Measurements from ENCODE around the gene FOXP1. TPM values are rescaled to one million over a fixed set of nuclear protein-coding genes. Genes with fewer than 3 reads are reported as not detected.

The FOXP1 gene
- total RNA-seq, 1 experiment from 2014 or later, result 2.9 TPM

GRCh38 chr3:71120012-71120411 is 463.5 kb downstream of the FOXP1 start:
- no peaks in the 10 kb centered on the region for H3K4me1 ChIP-seq (ENCODE audit: control insufficient read depth, insufficient read depth, low read length)
- in situ Hi-C loops (cut with HindIII; ENCODE audit: low pct_unique_long_range_greater_than_20kb, low sequenced_read_pairs) (no loop called here), intact Hi-C loops (cut with micrococcal nuclease; ENCODE audit: unreplicated experiment) (no loop called here)
- no TSS peak for BruUV-seq (replicated peaks)
- H3K27me3 ChIP-seq (ENCODE audit: control insufficient read depth, insufficient read depth, low read length), result no peaks in the 10 kb centered on the region
- CTCF ChIA-PET, result no interaction called here
- TF ChIP-seq POLR2AphosphoS5 (IDR thresholded peaks at IDR 0.05; ENCODE audit: low read depth, low read length) (no peak), TCF7L2 (IDR thresholded peaks at IDR 0.05; ENCODE audit: low read depth, low read length) (no peak), SIN3A (IDR thresholded peaks at IDR 0.05; ENCODE audit: borderline replicate concordance, insufficient read depth, low read depth, low read length) (no peak), REST (IDR thresholded peaks at IDR 0.05; ENCODE audit: insufficient read depth in 1 of 2, low read depth in 2 of 2, low read length in 1 of 2) (no peak), CTCF (IDR thresholded peaks at IDR 0.05) (no peak)
- POLR2A ChIA-PET, result no interaction called here
- H3K36me3 ChIP-seq (ENCODE audit: control insufficient read depth, insufficient read depth, low read length), result no peaks in the 10 kb centered on the region
- no peak for ATAC-seq
- no peak overlapping the region for H3K27ac ChIP-seq (ENCODE audit: low read length)
- no peak overlapping the region for H3K4me3 ChIP-seq (ENCODE audit: low read depth in 2 of 2, low read length in 2 of 2)
- H3K9me3 ChIP-seq (ENCODE audit: control insufficient read depth, insufficient read depth, low read depth, low read length), result no peaks in the 10 kb centered on the region
- no peak for DNase-seq (ENCODE audit: low read depth, low spot score)

- no TSS peak for BruUV-seq (replicated peaks)
- H3K4me3 ChIP-seq (ENCODE audit: low read depth in 2 of 2, low read length in 2 of 2), result no peak overlapping the region
- ATAC-seq, result no peak
- ChIA-PET POLR2A (no interaction called here), CTCF (no interaction called here)
- H3K27ac ChIP-seq (ENCODE audit: low read length), result no peak overlapping the region
- intact Hi-C loops (cut with micrococcal nuclease; ENCODE audit: unreplicated experiment) (no loop called here), in situ Hi-C loops (cut with HindIII; ENCODE audit: low pct_unique_long_range_greater_than_20kb, low sequenced_read_pairs) (no loop called here)
- no peak for DNase-seq (ENCODE audit: low read depth, low spot score)
- H3K27me3 ChIP-seq (ENCODE audit: control insufficient read depth, insufficient read depth, low read length), result no peaks in the 10 kb centered on the region
- no peaks in the 10 kb centered on the region for H3K36me3 ChIP-seq (ENCODE audit: control insufficient read depth, insufficient read depth, low read length)
- TF ChIP-seq SIN3A (IDR thresholded peaks at IDR 0.05; ENCODE audit: borderline replicate concordance, insufficient read depth, low read depth, low read length) (no peak), POLR2AphosphoS5 (IDR thresholded peaks at IDR 0.05; ENCODE audit: low read depth, low read length) (no peak), TCF7L2 (IDR thresholded peaks at IDR 0.05; ENCODE audit: low read depth, low read length) (no peak), REST (IDR thresholded peaks at IDR 0.05; ENCODE audit: insufficient read depth in 1 of 2, low read depth in 2 of 2, low read length in 1 of 2) (no peak), CTCF (IDR thresholded peaks at IDR 0.05) (no peak)
- no peaks in the 10 kb centered on the region for H3K9me3 ChIP-seq (ENCODE audit: control insufficient read depth, insufficient read depth, low read depth, low read length)
- H3K4me1 ChIP-seq (ENCODE audit: control insufficient read depth, insufficient read depth, low read length), result no peaks in the 10 kb centered on the region
Observed at GRCh38 chr3:71119171-71119570, 464.4 kb downstream of the FOXP1 start.

All from Panc1 (cell line).